Erythroblast (primary cell): ENCODE results near the gene LRP1B.

Experiments used
- GATA1 ChIP-seq: IDR thresholded peaks from 2 replicates; pipeline ENCODE4 v1.6.1; 2011; ENCODE audit warnings: low read depth, mild to moderate bottlenecking, control low read depth, low read length, moderate library complexity
- POLR2A ChIP-seq: IDR thresholded peaks from 2 replicates; pipeline ENCODE4 v1.6.1; 2011; ENCODE audit warnings: mild to moderate bottlenecking, low read length

DNA sequence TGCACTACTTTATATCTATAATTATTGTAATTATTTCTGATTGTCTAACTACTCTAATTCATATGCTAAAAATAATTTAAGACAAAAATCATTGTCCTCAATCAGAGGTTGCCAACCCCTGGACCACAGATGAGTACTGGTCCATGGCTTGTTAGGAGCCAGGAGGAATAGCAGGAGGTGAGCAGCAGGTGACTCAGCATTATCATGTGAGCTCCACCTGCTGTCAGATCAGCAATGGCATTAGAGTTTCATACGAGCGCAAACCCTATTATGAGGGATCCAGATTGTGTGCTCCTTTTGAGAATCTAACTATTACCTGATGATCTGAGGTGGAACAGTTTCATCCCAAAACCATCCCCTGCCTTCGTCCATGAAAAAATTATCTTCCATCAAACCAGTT lies 1434.4 kb downstream of the LRP1B start:
- TF ChIP-seq GATA1 (no peak), POLR2A (no peak)
